Measurements from ENCODE around the gene HNRNPAB. TPM values are rescaled to one million over a fixed set of nuclear protein-coding genes. Genes with fewer than 3 reads are reported as not detected.
"Not testable (repeated sequence)": the region's sequence is repeated elsewhere in the genome, so short reads cannot be mapped to it uniquely, and the experiment has no call there.

The HNRNPAB gene
- total RNA-seq, 1 donor from 2014 or later: 102 TPM

GRCh38 chr5:178196281-178196812, 8.0 kb upstream of the HNRNPAB start:
- ATAC-seq (no peak), DNase-seq (no peak)
- TF ChIP-seq CTCF (IDR thresholded peaks at IDR 0.05): no peak

GRCh38 chr5:178196986-178197385, 7.3 kb upstream of the HNRNPAB start:
- ATAC-seq: peak; percentile 50
- DNase-seq: no peak

More at GRCh38 chr5:178196281-178196812, 8.0 kb upstream of the HNRNPAB start:
- H3K4me3 ChIP-seq: no peak overlapping the region
- H3K27ac ChIP-seq: no peak overlapping the region
- no peaks in the 10 kb centered on the region for H3K36me3 ChIP-seq
- intact Hi-C loops (cut with DNase I): no loop called here
- H3K27me3 ChIP-seq (ENCODE audit: low read depth): peaks cover 6% of the 10 kb centered on the region
- H3K9me3 ChIP-seq: no peaks in the 10 kb centered on the region
- no peaks in the 10 kb centered on the region for H3K4me1 ChIP-seq

GRCh38 chr5:178198151-178198550, 6.2 kb upstream of the HNRNPAB start:
- H3K4me1 ChIP-seq; intact Hi-C loops (cut with DNase I); DNase-seq; ATAC-seq; H3K36me3 ChIP-seq; H3K4me3 ChIP-seq; H3K27me3 ChIP-seq (ENCODE audit: low read depth); H3K27ac ChIP-seq; H3K9me3 ChIP-seq: not testable (repeated sequence)

More at GRCh38 chr5:178196986-178197385, 7.3 kb upstream of the HNRNPAB start:
- H3K27me3 ChIP-seq (ENCODE audit: low read depth): peaks cover 6% of the 10 kb centered on the region
- H3K4me3 ChIP-seq: no peak overlapping the region
- no peaks in the 10 kb centered on the region for H3K4me1 ChIP-seq
- no peaks in the 10 kb centered on the region for H3K36me3 ChIP-seq
- no peaks in the 10 kb centered on the region for H3K9me3 ChIP-seq
- intact Hi-C loops (cut with DNase I): no loop called here
- TF ChIP-seq CTCF (IDR thresholded peaks at IDR 0.05): peak; percentile 51
- no peak overlapping the region for H3K27ac ChIP-seq

- H3K36me3 ChIP-seq: no peaks in the 10 kb centered on the region
- no peak overlapping the region for H3K4me3 ChIP-seq
- no peak for DNase-seq
Observed at GRCh38 chr5:178198706-178199105, 5.6 kb upstream of the HNRNPAB start.

GRCh38 chr5:178199581-178200434, 4.5 kb upstream of the HNRNPAB start:
- H3K27me3 ChIP-seq (ENCODE audit: low read depth): no peaks in the 10 kb centered on the region
- no peak overlapping the region for H3K4me3 ChIP-seq
- ATAC-seq (no peak), DNase-seq (no peak)
- H3K9me3 ChIP-seq: no peaks in the 10 kb centered on the region
- intact Hi-C loops (cut with DNase I): no loop called here
- no peak for TF ChIP-seq CTCF (IDR thresholded peaks at IDR 0.05)
- no peak overlapping the region for H3K27ac ChIP-seq
- H3K4me1 ChIP-seq: no peaks in the 10 kb centered on the region
- no peaks in the 10 kb centered on the region for H3K36me3 ChIP-seq

More at GRCh38 chr5:178198706-178199105, 5.6 kb upstream of the HNRNPAB start:
- no peak for TF ChIP-seq CTCF (IDR thresholded peaks at IDR 0.05)
- ATAC-seq: no peak
- H3K27ac ChIP-seq: no peak overlapping the region
- peaks cover 6% of the 10 kb centered on the region for H3K27me3 ChIP-seq (ENCODE audit: low read depth)
- H3K9me3 ChIP-seq: no peaks in the 10 kb centered on the region
- intact Hi-C loops (cut with DNase I): no loop called here
- no peaks in the 10 kb centered on the region for H3K4me1 ChIP-seq

Measured in lower lobe of right lung (tissue), 2 donors.